ENCODE data around the gene SCAPER.
"Not testable (repeated sequence)": the region's sequence is repeated elsewhere in the genome, so short reads cannot be mapped to it uniquely, and the experiment has no call there.

The SCAPER gene

GRCh38 chr15:76502678-76503077 lies 402.5 kb downstream of the SCAPER start:
- no peaks in the 10 kb centered on the region for H3K9me3 ChIP-seq (ENCODE audit: control insufficient read depth, low read length)
- H3K4me2 ChIP-seq (ENCODE audit: low read length): no peak overlapping the region
- no peak overlapping the region for H3K9ac ChIP-seq
- H3K4me1 ChIP-seq: no peaks in the 10 kb centered on the region
- no peak overlapping the region for H3K27ac ChIP-seq
- H3K4me3 ChIP-seq (ENCODE audit: low read depth, low read length): no peak overlapping the region
- no peaks in the 10 kb centered on the region for H3K79me2 ChIP-seq
- H2AFZ ChIP-seq: no peak overlapping the region
- no peaks in the 10 kb centered on the region for H3K27me3 ChIP-seq (ENCODE audit: control insufficient read depth, insufficient read depth, low read length)
- TF ChIP-seq CTCF (IDR thresholded peaks at IDR 0.05): no peak
- no peaks in the 10 kb centered on the region for H3K36me3 ChIP-seq (ENCODE audit: control insufficient read depth, insufficient read depth, low read length)

DNA sequence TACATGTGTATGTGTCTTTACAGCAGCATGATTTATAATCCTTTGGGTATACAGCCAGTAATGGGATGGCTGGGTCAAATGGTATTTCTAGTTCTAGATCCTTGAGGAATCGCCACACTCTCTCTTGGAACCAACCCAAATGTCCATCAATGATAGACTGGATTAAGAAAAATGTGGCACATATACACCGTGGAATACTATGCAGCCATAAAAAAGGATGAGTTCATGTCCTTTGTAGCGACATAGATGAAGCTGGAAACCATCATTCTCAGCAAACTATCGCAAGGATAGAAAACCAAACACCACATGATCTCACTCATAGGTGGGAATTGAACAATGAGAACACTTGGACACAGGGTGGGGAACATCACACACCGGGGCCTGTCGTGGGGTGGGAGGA lies 403.0 kb downstream of the SCAPER start:
- not testable (repeated sequence) for H3K27me3 ChIP-seq (ENCODE audit: control insufficient read depth, insufficient read depth, low read length); H3K4me3 ChIP-seq (ENCODE audit: low read depth, low read length); H3K4me2 ChIP-seq (ENCODE audit: low read length); H3K79me2 ChIP-seq; H3K9me3 ChIP-seq (ENCODE audit: control insufficient read depth, low read length); H2AFZ ChIP-seq; H3K4me1 ChIP-seq; H3K36me3 ChIP-seq (ENCODE audit: control insufficient read depth, insufficient read depth, low read length); H3K27ac ChIP-seq; H3K9ac ChIP-seq

DNA sequence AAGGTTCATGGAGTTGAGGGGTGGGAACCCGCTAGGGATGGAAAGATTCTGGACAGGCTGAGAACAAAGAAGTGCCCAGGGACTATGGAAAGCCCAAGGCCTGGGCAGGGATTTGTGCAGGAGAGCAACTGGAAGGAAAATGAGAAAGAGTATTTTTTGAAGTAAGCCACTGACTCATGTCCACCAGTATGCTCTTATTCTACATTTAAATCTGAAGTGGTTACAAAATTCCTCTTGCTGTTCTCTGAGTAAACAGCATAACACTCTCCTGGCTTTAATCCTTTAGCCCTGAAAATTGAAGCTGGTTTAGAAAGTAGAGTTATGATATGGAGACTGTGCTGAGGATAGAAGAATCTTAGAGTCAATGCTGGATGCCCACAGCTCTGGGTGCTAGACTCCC lies 403.4 kb downstream of the SCAPER start:
- H3K27me3 ChIP-seq (ENCODE audit: control insufficient read depth, insufficient read depth, low read length): no peaks in the 10 kb centered on the region
- no peak overlapping the region for H3K27ac ChIP-seq
- H2AFZ ChIP-seq: no peak overlapping the region
- H3K4me3 ChIP-seq (ENCODE audit: low read depth, low read length): no peak overlapping the region
- no peaks in the 10 kb centered on the region for H3K36me3 ChIP-seq (ENCODE audit: control insufficient read depth, insufficient read depth, low read length)
- no peaks in the 10 kb centered on the region for H3K9me3 ChIP-seq (ENCODE audit: control insufficient read depth, low read length)
- H3K79me2 ChIP-seq: no peaks in the 10 kb centered on the region
- H3K4me2 ChIP-seq (ENCODE audit: low read length): no peak overlapping the region
- H3K4me1 ChIP-seq: no peaks in the 10 kb centered on the region
- TF ChIP-seq CTCF (IDR thresholded peaks at IDR 0.05): no peak
- no peak overlapping the region for H3K9ac ChIP-seq

DNA sequence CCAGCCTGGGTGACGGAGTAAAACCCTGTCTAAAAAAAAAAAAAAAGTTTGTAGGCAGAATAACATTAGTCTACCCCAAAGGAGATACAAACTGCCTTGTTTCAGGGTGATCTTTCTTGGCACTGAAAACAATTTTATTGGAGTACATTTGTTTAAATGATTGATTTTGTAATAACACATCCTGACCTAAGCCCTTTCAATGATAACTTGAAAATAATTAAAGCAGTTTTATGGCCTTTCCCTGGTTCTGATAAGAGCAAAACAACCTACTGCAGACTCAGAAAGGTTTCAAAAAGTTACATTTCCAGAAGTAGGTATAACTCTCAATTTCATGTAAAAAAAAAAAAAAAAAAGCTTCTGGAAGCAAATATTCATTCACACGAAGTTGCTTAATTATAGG lies 404.1 kb downstream of the SCAPER start:
- no peak overlapping the region for H3K4me3 ChIP-seq (ENCODE audit: low read depth, low read length)
- TF ChIP-seq CTCF (IDR thresholded peaks at IDR 0.05): no peak
- no peak overlapping the region for H3K27ac ChIP-seq
- no peak overlapping the region for H3K4me2 ChIP-seq (ENCODE audit: low read length)
- H2AFZ ChIP-seq: no peak overlapping the region
- H3K36me3 ChIP-seq (ENCODE audit: control insufficient read depth, insufficient read depth, low read length): no peaks in the 10 kb centered on the region
- H3K9me3 ChIP-seq (ENCODE audit: control insufficient read depth, low read length): no peaks in the 10 kb centered on the region
- H3K4me1 ChIP-seq: no peaks in the 10 kb centered on the region
- H3K79me2 ChIP-seq: no peaks in the 10 kb centered on the region
- H3K27me3 ChIP-seq (ENCODE audit: control insufficient read depth, insufficient read depth, low read length): no peaks in the 10 kb centered on the region
- no peak overlapping the region for H3K9ac ChIP-seq

DNA sequence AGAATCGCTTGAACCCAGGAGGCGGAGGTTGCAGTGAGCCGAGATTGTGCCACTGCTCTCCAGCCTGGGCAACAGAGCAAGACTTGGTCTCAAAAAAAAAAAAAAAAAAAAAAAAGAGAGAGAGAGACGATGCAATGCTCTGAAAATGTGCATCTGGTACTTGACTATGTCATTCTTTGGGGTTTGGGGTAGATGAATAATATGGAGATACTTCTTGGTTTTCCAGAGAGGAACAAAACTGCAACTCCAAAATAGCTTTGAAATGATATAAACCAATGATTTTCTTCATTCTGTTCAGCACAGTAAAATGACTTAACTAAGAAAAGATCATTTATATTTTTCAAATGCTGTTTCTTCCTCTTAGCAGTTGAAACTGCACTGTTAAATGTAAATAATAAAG lies 409.7 kb downstream of the SCAPER start:
- Histone ChIP-seq H3K27me3 (ENCODE audit: control insufficient read depth, insufficient read depth, low read length) (no peaks in the 10 kb centered on the region), H3K4me3 (ENCODE audit: low read depth, low read length) (no peak overlapping the region), H3K27ac (no peak overlapping the region), H3K36me3 (ENCODE audit: control insufficient read depth, insufficient read depth, low read length) (no peaks in the 10 kb centered on the region), H3K79me2 (no peaks in the 10 kb centered on the region), H3K4me1 (no peaks in the 10 kb centered on the region), H3K4me2 (ENCODE audit: low read length) (no peak overlapping the region), H3K9me3 (ENCODE audit: control insufficient read depth, low read length) (no peaks in the 10 kb centered on the region), H2AFZ (no peak overlapping the region), H3K9ac (no peak overlapping the region)
- no peak for TF ChIP-seq CTCF (IDR thresholded peaks at IDR 0.05)
